Osteocyte (in vitro differentiated cells): ENCODE data around the gene CAMKMT. TPM values are rescaled to one million over a fixed set of nuclear protein-coding genes. Genes with fewer than 3 reads are reported as not detected.

Experiments used
- DNase-seq: peaks from one replicate; pipeline ENCODE4 v3.0.0; 2021; ENCODE audit warnings: mixed read lengths; ENCODE audit not compliant: unreplicated experiment; ENCODE audit errors: extremely low spot score
- H3K27ac Mint-ChIP-seq: one replicate; pipeline ENCODE4 v1.8.0; 2021; ENCODE audit warnings: mild to moderate bottlenecking, mixed read lengths; ENCODE audit not compliant: unreplicated experiment
- H3K27me3 Mint-ChIP-seq: one replicate; pipeline ENCODE4 v1.8.0; 2021; ENCODE audit warnings: mixed read lengths; ENCODE audit not compliant: unreplicated experiment
- H3K36me3 Mint-ChIP-seq: one replicate; pipeline ENCODE4 v1.8.0; 2021; ENCODE audit warnings: mixed read lengths; ENCODE audit not compliant: unreplicated experiment
- H3K4me1 Mint-ChIP-seq: one replicate; pipeline ENCODE4 v1.8.0; 2021; ENCODE audit warnings: mixed read lengths; ENCODE audit not compliant: unreplicated experiment
- H3K4me3 Mint-ChIP-seq: one replicate; pipeline ENCODE4 v1.8.0; 2021; ENCODE audit warnings: mild to moderate bottlenecking, moderate library complexity, mixed read lengths; ENCODE audit not compliant: unreplicated experiment
- H3K9me3 Mint-ChIP-seq: one replicate; pipeline ENCODE4 v1.8.0; 2021; ENCODE audit warnings: mixed read lengths; ENCODE audit not compliant: unreplicated experiment
- CTCF ChIP-seq: fragments of 200-600 bp; sonication (generic); IDR thresholded peaks from 2 replicates; pipeline ENCODE4 v1.5.0; 2021; ENCODE audit warnings: antibody characterized with exemption, mild to moderate bottlenecking, moderate library complexity
- total RNA-seq: library from RNA; stranded (reverse); gene quantifications from 2 replicates; pipeline ENCODE4 v1.2.1, GENCODE V29; 2021

CAMKMT gene
- total RNA-seq, 1 donor from 2014 or later: 10.9 TPM

GRCh38 chr2:44354761-44355160, 7.0 kb upstream of the CAMKMT start:
- Mint-ChIP-seq H3K4me1 (peaks cover 27% of the 10 kb centered on the region), H3K9me3 (no peaks in the 10 kb centered on the region), H3K36me3 (peaks cover 10% of the 10 kb centered on the region), H3K27me3 (no peaks in the 10 kb centered on the region), H3K27ac (no peak overlapping the region), H3K4me3 (no peak overlapping the region)
- no peak for DNase-seq
- TF ChIP-seq CTCF: no peak

- no peak for DNase-seq
- H3K36me3 Mint-ChIP-seq: peaks cover 7% of the 10 kb centered on the region
- H3K27ac Mint-ChIP-seq: no peak overlapping the region
- no peaks in the 10 kb centered on the region for H3K9me3 Mint-ChIP-seq
- no peak overlapping the region for H3K4me3 Mint-ChIP-seq
- TF ChIP-seq CTCF: no peak
- H3K27me3 Mint-ChIP-seq: no peaks in the 10 kb centered on the region
- peaks cover 29% of the 10 kb centered on the region for H3K4me1 Mint-ChIP-seq
Measured at GRCh38 chr2:44358503-44358902, 3.2 kb upstream of the CAMKMT start.

GRCh38 chr2:44360749-44361329, 908 bp upstream of the CAMKMT start:
- Mint-ChIP-seq H3K9me3 (no peaks in the 10 kb centered on the region), H3K27ac (peak overlapping the region; percentile 100), H3K4me1 (peaks cover 33% of the 10 kb centered on the region), H3K36me3 (peaks cover 3% of the 10 kb centered on the region), H3K4me3 (peak overlapping the region; percentile 89), H3K27me3 (no peaks in the 10 kb centered on the region)
- DNase-seq: no peak
- TF ChIP-seq CTCF: no peak

GRCh38 chr2:44362207-44363015, 664 bp downstream of the CAMKMT start:
- no peak for TF ChIP-seq CTCF
- Mint-ChIP-seq H3K27me3 (no peaks in the 10 kb centered on the region), H3K4me3 (peak overlapping the region; percentile 89), H3K27ac (peak overlapping the region; percentile 100), H3K36me3 (peaks cover 3% of the 10 kb centered on the region), H3K9me3 (no peaks in the 10 kb centered on the region), H3K4me1 (peaks cover 33% of the 10 kb centered on the region)
- no peak for DNase-seq

GRCh38 chr2:44364604-44365003, 2.9 kb downstream of the CAMKMT start:
- Mint-ChIP-seq H3K36me3 (no peaks in the 10 kb centered on the region), H3K9me3 (no peaks in the 10 kb centered on the region), H3K4me1 (peaks cover 21% of the 10 kb centered on the region), H3K4me3 (no peak overlapping the region), H3K27me3 (no peaks in the 10 kb centered on the region), H3K27ac (no peak overlapping the region)
- DNase-seq: no peak
- TF ChIP-seq CTCF: no peak
